GM23338 (cell line): ENCODE data around the gene LYZL2.
"Not testable (repeated sequence)": the region's sequence is repeated elsewhere in the genome, so short reads cannot be mapped to it uniquely, and the experiment has no call there.

Experiments
- CREB1 ChIP-seq: fragments of 250-450 bp; sonication (Bioruptor Pico); IDR thresholded peaks from 2 replicates; pipeline ENCODE4 v1.5.0; 2020; ENCODE audit warnings: low read depth, mild to moderate bottlenecking, moderate library complexity
- ETS1 ChIP-seq: IDR thresholded peaks from 2 replicates; pipeline ENCODE4 v1.6.1; 2016; ENCODE audit warnings: antibody characterized with exemption
- EZH2 ChIP-seq: fragments of 200-600 bp; sonication (generic); IDR thresholded peaks from one replicate; pipeline ENCODE4 v1.8.0; 2017; ENCODE audit warnings: antibody characterized with exemption, mild to moderate bottlenecking, low read depth; ENCODE audit not compliant: unreplicated experiment
- EZH2phosphoT487 ChIP-seq: fragments of 200-600 bp; sonication (generic); IDR thresholded peaks from one replicate; pipeline ENCODE4 v1.8.1; 2018; ENCODE audit warnings: antibody characterized with exemption; ENCODE audit not compliant: unreplicated experiment
- JUNB ChIP-seq: IDR thresholded peaks from one replicate; pipeline ENCODE4 v1.6.1; 2016; ENCODE audit warnings: antibody characterized with exemption; ENCODE audit not compliant: unreplicated experiment
- NANOG ChIP-seq: IDR thresholded peaks from 2 replicates; pipeline ENCODE4 v1.6.1; 2016; ENCODE audit warnings: antibody characterized with exemption, borderline replicate concordance
- POLR2AphosphoS5 ChIP-seq: IDR thresholded peaks from 2 replicates; pipeline ENCODE4 v1.6.1; 2016; ENCODE audit warnings: antibody characterized with exemption, low read depth
- REST ChIP-seq: IDR thresholded peaks from one replicate; pipeline ENCODE4 v1.6.1; 2018; ENCODE audit warnings: antibody characterized with exemption; ENCODE audit not compliant: unreplicated experiment
- STAT1 ChIP-seq: IDR thresholded peaks from one replicate; pipeline ENCODE4 v1.6.1; 2016; ENCODE audit warnings: antibody characterized with exemption; ENCODE audit not compliant: unreplicated experiment
- ZNF114 ChIP-seq: fragments of 250-450 bp; sonication (Bioruptor Pico); IDR thresholded peaks from 2 replicates; pipeline ENCODE4 v1.5.0; 2020; ENCODE audit warnings: mild to moderate bottlenecking, moderate library complexity
- ZNF331 ChIP-seq: fragments of 250-450 bp; sonication (Bioruptor Pico); IDR thresholded peaks from 2 replicates; pipeline ENCODE4 v1.5.0; 2020; ENCODE audit warnings: low read depth, mild to moderate bottlenecking, moderate library complexity
- ZNF462 ChIP-seq: fragments of 250-450 bp; sonication (Bioruptor Pico); IDR thresholded peaks from 2 replicates; pipeline ENCODE4 v1.5.0; 2020; ENCODE audit warnings: mild to moderate bottlenecking, moderate library complexity
- TF ChIP-seq, protein P1 (sequence below), 2 experiments: fragments of 200-600 bp in 1 of 2; sonication (generic) in 1 of 2; conservative IDR thresholded peaks; 2 replicates each; pipeline versions ENCODE4 v1.5.1 to v1.6.1; 2016 to 2017; ENCODE audit warnings: antibody characterized with exemption in 2 of 2, low read depth in 2 of 2, mild to moderate bottlenecking in 2 of 2, moderate library complexity in 1 of 2

GRCh38 chr10:30655001-30655400 lies 25.4 kb upstream of the LYZL2 start:
- TF ChIP-seq CREB1 (CRISPR knock-in tag); ETS1; REST; EZH2phosphoT487; POLR2AphosphoS5; EZH2; STAT1; ZNF462 (CRISPR knock-in tag); JUNB; NANOG; ZNF114; ZNF331 (CRISPR knock-in tag): not testable (repeated sequence)
- TF ChIP-seq, protein P1, sequence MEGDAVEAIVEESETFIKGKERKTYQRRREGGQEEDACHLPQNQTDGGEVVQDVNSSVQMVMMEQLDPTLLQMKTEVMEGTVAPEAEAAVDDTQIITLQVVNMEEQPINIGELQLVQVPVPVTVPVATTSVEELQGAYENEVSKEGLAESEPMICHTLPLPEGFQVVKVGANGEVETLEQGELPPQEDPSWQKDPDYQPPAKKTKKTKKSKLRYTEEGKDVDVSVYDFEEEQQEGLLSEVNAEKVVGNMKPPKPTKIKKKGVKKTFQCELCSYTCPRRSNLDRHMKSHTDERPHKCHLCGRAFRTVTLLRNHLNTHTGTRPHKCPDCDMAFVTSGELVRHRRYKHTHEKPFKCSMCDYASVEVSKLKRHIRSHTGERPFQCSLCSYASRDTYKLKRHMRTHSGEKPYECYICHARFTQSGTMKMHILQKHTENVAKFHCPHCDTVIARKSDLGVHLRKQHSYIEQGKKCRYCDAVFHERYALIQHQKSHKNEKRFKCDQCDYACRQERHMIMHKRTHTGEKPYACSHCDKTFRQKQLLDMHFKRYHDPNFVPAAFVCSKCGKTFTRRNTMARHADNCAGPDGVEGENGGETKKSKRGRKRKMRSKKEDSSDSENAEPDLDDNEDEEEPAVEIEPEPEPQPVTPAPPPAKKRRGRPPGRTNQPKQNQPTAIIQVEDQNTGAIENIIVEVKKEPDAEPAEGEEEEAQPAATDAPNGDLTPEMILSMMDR (conservative IDR thresholded peaks at IDR 0.05; ENCODE audit: low read depth in 2 of 2), result not testable (repeated sequence)
